ENCODE measurements around the gene TOPBP1. TPM values are rescaled to one million over a fixed set of nuclear protein-coding genes. Genes with fewer than 3 reads are reported as not detected.

Gene TOPBP1
- total RNA-seq, result 10 to 100 TPM; 17.8 to 26.2 (median 20.7) TPM

DNA sequence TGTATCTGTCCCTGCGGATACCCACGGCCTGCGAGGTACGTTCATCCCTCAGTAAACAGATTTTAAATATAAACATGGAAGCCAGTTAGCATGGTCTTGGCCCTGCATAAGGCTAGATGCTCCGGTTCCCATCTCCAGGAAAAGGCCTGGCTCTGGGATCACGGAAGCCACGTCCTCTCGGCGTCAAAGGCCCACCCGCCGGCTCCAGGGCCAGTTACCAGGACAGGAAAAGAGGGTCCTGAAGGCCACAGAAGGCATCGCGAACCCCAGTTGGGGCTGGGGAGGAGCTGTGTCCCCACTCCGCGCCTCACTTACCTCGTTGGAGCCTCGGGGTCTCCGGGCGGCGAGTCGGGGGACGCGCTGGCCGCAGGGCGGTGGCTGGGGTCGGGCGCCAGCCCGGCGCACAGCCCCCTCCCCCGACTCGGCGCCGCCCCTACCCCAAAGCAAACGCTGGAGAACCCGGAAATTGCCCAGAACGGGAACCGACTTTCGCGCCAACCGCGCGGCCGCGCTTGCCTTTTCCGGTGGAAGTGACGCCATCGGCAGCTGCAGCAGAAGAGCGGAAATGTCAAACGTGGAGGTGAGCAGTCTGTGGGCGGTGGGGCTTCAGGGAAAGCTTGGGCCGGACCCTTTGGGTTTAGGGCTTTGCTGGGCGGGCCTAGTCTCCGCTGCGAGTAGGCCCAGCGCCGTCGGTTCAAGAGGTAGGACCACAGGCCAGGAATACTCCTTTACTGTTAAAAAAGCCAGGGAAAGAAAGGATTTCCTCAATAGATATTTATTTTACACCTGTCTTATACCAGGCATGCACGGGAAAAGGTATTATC, at the start of gene TOPBP1:
Gene TOPBP1 (minus strand): TSS at position 488 of the 824 bp plus-strand sequence. CDS start 814 bp downstream, outside the sequence.
- 0 to 1% methylated on average over 20 to 58 of the region's 58 CpGs for WGBS, 2 donors
- TF ChIP-seq, protein P1, sequence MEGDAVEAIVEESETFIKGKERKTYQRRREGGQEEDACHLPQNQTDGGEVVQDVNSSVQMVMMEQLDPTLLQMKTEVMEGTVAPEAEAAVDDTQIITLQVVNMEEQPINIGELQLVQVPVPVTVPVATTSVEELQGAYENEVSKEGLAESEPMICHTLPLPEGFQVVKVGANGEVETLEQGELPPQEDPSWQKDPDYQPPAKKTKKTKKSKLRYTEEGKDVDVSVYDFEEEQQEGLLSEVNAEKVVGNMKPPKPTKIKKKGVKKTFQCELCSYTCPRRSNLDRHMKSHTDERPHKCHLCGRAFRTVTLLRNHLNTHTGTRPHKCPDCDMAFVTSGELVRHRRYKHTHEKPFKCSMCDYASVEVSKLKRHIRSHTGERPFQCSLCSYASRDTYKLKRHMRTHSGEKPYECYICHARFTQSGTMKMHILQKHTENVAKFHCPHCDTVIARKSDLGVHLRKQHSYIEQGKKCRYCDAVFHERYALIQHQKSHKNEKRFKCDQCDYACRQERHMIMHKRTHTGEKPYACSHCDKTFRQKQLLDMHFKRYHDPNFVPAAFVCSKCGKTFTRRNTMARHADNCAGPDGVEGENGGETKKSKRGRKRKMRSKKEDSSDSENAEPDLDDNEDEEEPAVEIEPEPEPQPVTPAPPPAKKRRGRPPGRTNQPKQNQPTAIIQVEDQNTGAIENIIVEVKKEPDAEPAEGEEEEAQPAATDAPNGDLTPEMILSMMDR (IDR thresholded peaks at IDR 0.05), result no peak
- no peak for TF ChIP-seq POLR2A (IDR thresholded peaks at IDR 0.05)
- H3K4me3 ChIP-seq (ENCODE audit: low read depth, poor library complexity, severe bottlenecking), result peak within 1 kb of the TSS; percentile 75
- peak; percentile 76 to 96 for DNase-seq (ENCODE audit: low spot score in 2 of 2)
- intact Hi-C loops (cut with DNase I; ENCODE audit: low total_unique reads), result no loop called here

- 69 to 77% methylated on average over 4 of the region's 4 CpGs for WGBS, 2 donors
- no peak overlapping the region for H3K4me3 ChIP-seq (ENCODE audit: low read depth, poor library complexity, severe bottlenecking)
- DNase-seq (ENCODE audit: low spot score in 2 of 2), result no peak
- TF ChIP-seq POLR2A (IDR thresholded peaks at IDR 0.05), result no peak
- TF ChIP-seq, protein P1 (IDR thresholded peaks at IDR 0.05), result no peak
- intact Hi-C loops (cut with DNase I; ENCODE audit: low total_unique reads), result no loop called here
Observed at GRCh38 chr3:133711013-133711412, 49.3 kb upstream of the TOPBP1 start.

GRCh38 chr3:133709139-133709750, 47.5 kb upstream of the TOPBP1 start:
- H3K4me3 ChIP-seq (ENCODE audit: low read depth, poor library complexity, severe bottlenecking), result no peak overlapping the region
- no peak for TF ChIP-seq POLR2A (IDR thresholded peaks at IDR 0.05)
- TF ChIP-seq, protein P1 (IDR thresholded peaks at IDR 0.05), result no peak
- WGBS, 2 donors, result 67 to 88% methylated on average over 3 of the region's 3 CpGs
- DNase-seq (ENCODE audit: low spot score in 2 of 2), result no peak
- intact Hi-C loops (cut with DNase I; ENCODE audit: low total_unique reads), result no loop called here

GRCh38 chr3:133706033-133706432, 44.3 kb upstream of the TOPBP1 start:
- no peak overlapping the region for H3K4me3 ChIP-seq (ENCODE audit: low read depth, poor library complexity, severe bottlenecking)
- TF ChIP-seq, protein P1 (IDR thresholded peaks at IDR 0.05), result no peak
- no peak for TF ChIP-seq POLR2A (IDR thresholded peaks at IDR 0.05)
- WGBS, 2 donors, result 81 to 90% methylated on average over 4 of the region's 4 CpGs
- intact Hi-C loops (cut with DNase I; ENCODE audit: low total_unique reads), result no loop called here
- no peak for DNase-seq (ENCODE audit: low spot score in 2 of 2)

DNA sequence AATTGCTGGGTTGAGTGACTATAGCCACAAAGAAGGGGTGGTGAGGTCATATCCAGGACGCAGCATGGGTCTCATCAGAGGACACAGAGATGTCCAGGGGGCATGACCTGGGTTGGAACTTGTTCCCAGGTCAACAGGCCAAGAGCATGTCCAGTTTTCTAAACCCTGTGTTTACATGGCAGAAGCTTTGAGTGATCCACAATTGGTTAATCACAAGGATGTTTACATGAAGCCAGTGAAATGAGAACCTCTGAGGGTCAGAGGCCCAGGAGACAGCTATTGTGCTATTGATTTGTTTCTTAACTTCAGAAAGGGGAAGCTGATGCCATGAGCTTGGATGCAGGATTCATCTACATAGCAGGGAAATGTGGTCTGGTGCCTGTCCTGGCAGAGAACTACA, 42.2 kb upstream of the TOPBP1 start:
- TF ChIP-seq POLR2A (IDR thresholded peaks at IDR 0.05), result no peak
- TF ChIP-seq, protein P1 (IDR thresholded peaks at IDR 0.05), result no peak
- intact Hi-C loops (cut with DNase I; ENCODE audit: low total_unique reads), result no loop called here
- no peak for DNase-seq (ENCODE audit: low spot score in 2 of 2)
- no peak overlapping the region for H3K4me3 ChIP-seq (ENCODE audit: low read depth, poor library complexity, severe bottlenecking)
- 65 to 71% methylated on average over 1 of the region's 1 CpG for WGBS, 2 donors

Data from lower leg skin (tissue), 4 donors.